Measurements from ENCODE around the gene BMPR1A. TPM values are rescaled to one million over a fixed set of nuclear protein-coding genes. Genes with fewer than 3 reads are reported as not detected.
"Not testable (repeated sequence)": the region's sequence is repeated elsewhere in the genome, so short reads cannot be mapped to it uniquely, and the experiment has no call there.

The BMPR1A gene
- total RNA-seq, 1 donor from 2014 or later: 84.7 TPM

- no peak for DNase-seq (ENCODE audit: extremely low spot score, unreplicated experiment)
- no peaks in the 10 kb centered on the region for H3K27me3 Mint-ChIP-seq
- H3K9me3 Mint-ChIP-seq: no peaks in the 10 kb centered on the region
- no peak for TF ChIP-seq CTCF (conservative IDR thresholded peaks at IDR 0.05)
- peaks cover 13% of the 10 kb centered on the region for H3K36me3 Mint-ChIP-seq
- H3K27ac Mint-ChIP-seq: no peak overlapping the region
- no peak overlapping the region for H3K4me3 Mint-ChIP-seq
- no peaks in the 10 kb centered on the region for H3K4me1 Mint-ChIP-seq (ENCODE audit: unreplicated experiment)
Observed at GRCh38 chr10:86929468-86930380, 173.3 kb downstream of the BMPR1A start.

- Mint-ChIP-seq H3K4me3 (no peak overlapping the region), H3K4me1 (ENCODE audit: unreplicated experiment) (peaks cover 4% of the 10 kb centered on the region), H3K9me3 (no peaks in the 10 kb centered on the region), H3K27ac (peak overlapping the region; percentile 21), H3K27me3 (no peaks in the 10 kb centered on the region), H3K36me3 (peaks cover 13% of the 10 kb centered on the region)
- no peak for DNase-seq (ENCODE audit: extremely low spot score, unreplicated experiment)
- no peak for TF ChIP-seq CTCF (conservative IDR thresholded peaks at IDR 0.05)
Observed at GRCh38 chr10:86931872-86932271, 175.5 kb downstream of the BMPR1A start.

- H3K27ac Mint-ChIP-seq: no peak overlapping the region
- peaks cover 13% of the 10 kb centered on the region for H3K36me3 Mint-ChIP-seq
- TF ChIP-seq CTCF (conservative IDR thresholded peaks at IDR 0.05): no peak
- DNase-seq (ENCODE audit: extremely low spot score, unreplicated experiment): no peak
- peaks cover 4% of the 10 kb centered on the region for H3K4me1 Mint-ChIP-seq (ENCODE audit: unreplicated experiment)
- H3K27me3 Mint-ChIP-seq: no peaks in the 10 kb centered on the region
- H3K9me3 Mint-ChIP-seq: no peaks in the 10 kb centered on the region
- no peak overlapping the region for H3K4me3 Mint-ChIP-seq
Observed at GRCh38 chr10:86932674-86933073, 176.3 kb downstream of the BMPR1A start.

- H3K9me3 Mint-ChIP-seq; DNase-seq (ENCODE audit: extremely low spot score, unreplicated experiment); H3K4me3 Mint-ChIP-seq; H3K4me1 Mint-ChIP-seq (ENCODE audit: unreplicated experiment); H3K27me3 Mint-ChIP-seq: not testable (repeated sequence)
- Mint-ChIP-seq H3K27ac (peak overlapping the region; percentile 9), H3K36me3 (peaks cover 13% of the 10 kb centered on the region)
Observed at GRCh38 chr10:86934162-86934711, 177.8 kb downstream of the BMPR1A start.

DNA sequence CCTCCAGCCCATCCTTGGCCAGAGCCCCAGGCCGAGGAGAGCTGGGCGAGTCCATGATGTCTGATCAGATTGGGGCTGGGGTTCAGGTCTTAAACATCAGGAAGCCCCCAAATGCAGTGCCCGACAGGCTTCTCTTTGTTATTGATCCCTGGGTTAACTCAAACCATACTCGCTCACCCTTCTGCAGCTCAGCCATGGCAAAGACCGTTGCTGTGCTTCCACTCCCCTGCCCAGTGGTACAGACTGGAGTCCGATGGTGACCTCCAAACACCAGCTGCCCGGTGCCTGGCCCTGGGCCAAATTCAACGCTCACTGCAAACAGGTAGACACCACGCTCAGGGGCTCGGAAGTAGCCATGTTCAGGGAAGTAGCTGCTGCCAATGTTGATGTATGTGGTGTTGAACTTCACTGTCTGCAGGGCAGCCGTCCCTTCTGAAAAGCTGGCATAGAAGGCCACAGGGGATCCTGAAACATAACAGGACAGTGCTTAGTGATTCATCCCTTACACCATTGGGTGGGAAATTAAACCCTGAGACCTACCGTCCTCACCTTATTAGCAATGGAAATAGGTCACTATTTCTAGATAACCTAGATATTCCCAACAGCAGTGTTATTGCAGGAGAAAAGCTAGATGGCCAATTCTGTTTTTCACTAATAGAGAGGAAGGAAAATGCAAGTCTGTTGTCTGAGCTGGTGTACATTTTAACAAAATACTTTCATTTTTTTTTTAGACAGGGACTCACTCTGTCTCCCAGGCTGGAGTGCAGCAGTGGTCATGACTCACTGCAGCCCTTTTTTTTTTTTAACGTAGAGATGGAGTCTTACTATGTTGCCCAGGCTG is 180.5 kb downstream of the BMPR1A start:
- DNase-seq (ENCODE audit: extremely low spot score, unreplicated experiment): no peak
- H3K27ac Mint-ChIP-seq: no peak overlapping the region
- H3K4me1 Mint-ChIP-seq (ENCODE audit: unreplicated experiment): peaks cover 4% of the 10 kb centered on the region

More for the DNA sequence above, 180.5 kb downstream of the BMPR1A start:
- Mint-ChIP-seq H3K9me3 (no peaks in the 10 kb centered on the region), H3K4me3 (no peak overlapping the region), H3K36me3 (peaks cover 2% of the 10 kb centered on the region), H3K27me3 (no peaks in the 10 kb centered on the region)
- no peak for TF ChIP-seq CTCF (conservative IDR thresholded peaks at IDR 0.05)
